ENCODE results near the gene SGSM2.

- TF ChIP-seq, protein P1, sequence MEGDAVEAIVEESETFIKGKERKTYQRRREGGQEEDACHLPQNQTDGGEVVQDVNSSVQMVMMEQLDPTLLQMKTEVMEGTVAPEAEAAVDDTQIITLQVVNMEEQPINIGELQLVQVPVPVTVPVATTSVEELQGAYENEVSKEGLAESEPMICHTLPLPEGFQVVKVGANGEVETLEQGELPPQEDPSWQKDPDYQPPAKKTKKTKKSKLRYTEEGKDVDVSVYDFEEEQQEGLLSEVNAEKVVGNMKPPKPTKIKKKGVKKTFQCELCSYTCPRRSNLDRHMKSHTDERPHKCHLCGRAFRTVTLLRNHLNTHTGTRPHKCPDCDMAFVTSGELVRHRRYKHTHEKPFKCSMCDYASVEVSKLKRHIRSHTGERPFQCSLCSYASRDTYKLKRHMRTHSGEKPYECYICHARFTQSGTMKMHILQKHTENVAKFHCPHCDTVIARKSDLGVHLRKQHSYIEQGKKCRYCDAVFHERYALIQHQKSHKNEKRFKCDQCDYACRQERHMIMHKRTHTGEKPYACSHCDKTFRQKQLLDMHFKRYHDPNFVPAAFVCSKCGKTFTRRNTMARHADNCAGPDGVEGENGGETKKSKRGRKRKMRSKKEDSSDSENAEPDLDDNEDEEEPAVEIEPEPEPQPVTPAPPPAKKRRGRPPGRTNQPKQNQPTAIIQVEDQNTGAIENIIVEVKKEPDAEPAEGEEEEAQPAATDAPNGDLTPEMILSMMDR (IDR thresholded peaks at IDR 0.05; ENCODE audit: insufficient read depth, low read length, poor library complexity, severe bottlenecking): no peak
- no peak for TF ChIP-seq EZH2phosphoT487 (conservative IDR thresholded peaks at IDR 0.05; ENCODE audit: low read length)
Measured at GRCh38 chr17:2346475-2346874, 9.2 kb downstream of the SGSM2 start.
